Thyroid gland (tissue), 4 donors: Measurements from ENCODE around the gene RASGRF2.

ENCODE experiments used
- CTCF ChIP-seq, 6 experiments: fragments of 200-600 bp in 3 of 6; fragments of 450-650 bp in 3 of 6; sonication (generic) in 3 of 6; IDR thresholded peaks; one replicate each; pipeline ENCODE4 v1.5.1; 2016 to 2019; ENCODE audit warnings: antibody characterized with exemption in 6 of 6, mild to moderate bottlenecking in 2 of 6, inconsistent platforms in 1 of 6, moderate library complexity in 1 of 6
- POLR2A ChIP-seq, 2 donors: fragments of 450-650 bp; IDR thresholded peaks; one replicate each; pipeline ENCODE4 v1.6.1; 2017; ENCODE audit warnings: antibody characterized with exemption in 2 of 2, mild to moderate bottlenecking in 2 of 2, moderate library complexity in 1 of 2

- TF ChIP-seq CTCF (IDR thresholded peaks at IDR 0.05), result no peak
- TF ChIP-seq POLR2A (IDR thresholded peaks at IDR 0.05), result no peak
These were observed 116.9 kb downstream of the RASGRF2 start for GRCh38 chr5:81077105-81077504.
